Breast epithelium (tissue), 4 donors: ENCODE measurements around the gene HDAC9. TPM values are rescaled to one million over a fixed set of nuclear protein-coding genes. Genes with fewer than 3 reads are reported as not detected.
"Not testable (repeated sequence)": the region's sequence is repeated elsewhere in the genome, so short reads cannot be mapped to it uniquely, and the experiment has no call there.

Source experiments
- DNase-seq, 2 donors: peaks; one replicate each; pipeline ENCODE4 v3.0.0-alpha.2; 2019; ENCODE audit warnings: low spot score in 2 of 2
- H3K27ac ChIP-seq, 2 donors: fragments of 200-600 bp; sonication (generic) in 1 of 2; one replicate each; pipeline ENCODE4 v1.5.1; 2016 to 2019; ENCODE audit warnings: mild to moderate bottlenecking in 1 of 2
- H3K27me3 ChIP-seq, 2 donors: fragments of 200-600 bp; sonication (generic) in 1 of 2; one replicate each; pipeline versions ENCODE4 v1.5.1 to v1.6.0; 2017 to 2019; ENCODE audit warnings: control low read depth in 1 of 2, mild to moderate bottlenecking in 1 of 2
- H3K36me3 ChIP-seq: fragments of 200-600 bp; one replicate; pipeline ENCODE4 v1.5.1; 2019
- H3K4me1 ChIP-seq, 2 donors: fragments of 200-600 bp; sonication (generic); one replicate each; pipeline ENCODE4 v1.5.1; 2016 to 2019; ENCODE audit warnings: control low read depth in 1 of 2
- H3K4me3 ChIP-seq, 3 donors: fragments of 200-600 bp; sonication (generic); 1 replicate in 2 of 3; 2 replicates in 1 of 3; pipeline ENCODE4 v1.5.1; 2016 to 2019; ENCODE audit warnings: mild to moderate bottlenecking in 3 of 3, moderate library complexity in 2 of 3
- H3K9me3 ChIP-seq, 2 donors: fragments of 200-600 bp; sonication (generic) in 1 of 2; one replicate each; pipeline ENCODE4 v1.5.1; 2016 to 2019; ENCODE audit warnings: control low read depth in 1 of 2
- POLR2A ChIP-seq: fragments of 450-650 bp; IDR thresholded peaks from one replicate; pipeline ENCODE4 v1.6.1; 2016; ENCODE audit warnings: antibody characterized with exemption, mild to moderate bottlenecking, moderate library complexity
- POLR2AphosphoS5 ChIP-seq, 3 donors: sonication (generic); formaldehyde crosslinking; IDR thresholded peaks; one replicate each; pipeline ENCODE4 v1.6.1; 2017; ENCODE audit warnings: antibody characterized with exemption in 3 of 3
- intact Hi-C: fragments of 100-400 bp; cut with DNase I; formaldehyde crosslinking; loops from one replicate; pipeline ENCODE4 v1.15.1; 2023; ENCODE audit warnings: low total_unique reads
- total RNA-seq, 3 donors: library from RNA; depleted of rRNA; stranded (reverse); fragments of >200 nt; gene quantifications; one replicate each; pipeline ENCODE4 v1.1.0, GENCODE V29; 2016
- TF ChIP-seq, protein P1 (sequence below), 3 donors: fragments of 450-650 bp; IDR thresholded peaks; one replicate each; pipeline ENCODE4 v1.5.1; 2016 to 2017; ENCODE audit warnings: antibody characterized with exemption in 3 of 3, mild to moderate bottlenecking in 3 of 3, moderate library complexity in 3 of 3

HDAC9 gene
- total RNA-seq, 3 donors from 2014 or later = 7.2 to 27.5 (median 7.3) TPM

- DNase-seq = no peak
- H3K4me1 ChIP-seq = no peaks in the 10 kb centered on the region
- H3K9me3 ChIP-seq = no peaks in the 10 kb centered on the region
- H3K4me3 ChIP-seq = no peak overlapping the region
- intact Hi-C loops = no loop called here
- TF ChIP-seq POLR2A (no peak), POLR2AphosphoS5 (IDR thresholded peaks at IDR 0.05) (no peak)
- TF ChIP-seq, protein P1, sequence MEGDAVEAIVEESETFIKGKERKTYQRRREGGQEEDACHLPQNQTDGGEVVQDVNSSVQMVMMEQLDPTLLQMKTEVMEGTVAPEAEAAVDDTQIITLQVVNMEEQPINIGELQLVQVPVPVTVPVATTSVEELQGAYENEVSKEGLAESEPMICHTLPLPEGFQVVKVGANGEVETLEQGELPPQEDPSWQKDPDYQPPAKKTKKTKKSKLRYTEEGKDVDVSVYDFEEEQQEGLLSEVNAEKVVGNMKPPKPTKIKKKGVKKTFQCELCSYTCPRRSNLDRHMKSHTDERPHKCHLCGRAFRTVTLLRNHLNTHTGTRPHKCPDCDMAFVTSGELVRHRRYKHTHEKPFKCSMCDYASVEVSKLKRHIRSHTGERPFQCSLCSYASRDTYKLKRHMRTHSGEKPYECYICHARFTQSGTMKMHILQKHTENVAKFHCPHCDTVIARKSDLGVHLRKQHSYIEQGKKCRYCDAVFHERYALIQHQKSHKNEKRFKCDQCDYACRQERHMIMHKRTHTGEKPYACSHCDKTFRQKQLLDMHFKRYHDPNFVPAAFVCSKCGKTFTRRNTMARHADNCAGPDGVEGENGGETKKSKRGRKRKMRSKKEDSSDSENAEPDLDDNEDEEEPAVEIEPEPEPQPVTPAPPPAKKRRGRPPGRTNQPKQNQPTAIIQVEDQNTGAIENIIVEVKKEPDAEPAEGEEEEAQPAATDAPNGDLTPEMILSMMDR (IDR thresholded peaks at IDR 0.05) = no peak
- no peaks in the 10 kb centered on the region for H3K36me3 ChIP-seq
- H3K27ac ChIP-seq = no peak overlapping the region
- H3K27me3 ChIP-seq = no peaks in the 10 kb centered on the region
These were observed 463.1 kb downstream of the HDAC9 start for GRCh38 chr7:18958627-18959026.

DNA sequence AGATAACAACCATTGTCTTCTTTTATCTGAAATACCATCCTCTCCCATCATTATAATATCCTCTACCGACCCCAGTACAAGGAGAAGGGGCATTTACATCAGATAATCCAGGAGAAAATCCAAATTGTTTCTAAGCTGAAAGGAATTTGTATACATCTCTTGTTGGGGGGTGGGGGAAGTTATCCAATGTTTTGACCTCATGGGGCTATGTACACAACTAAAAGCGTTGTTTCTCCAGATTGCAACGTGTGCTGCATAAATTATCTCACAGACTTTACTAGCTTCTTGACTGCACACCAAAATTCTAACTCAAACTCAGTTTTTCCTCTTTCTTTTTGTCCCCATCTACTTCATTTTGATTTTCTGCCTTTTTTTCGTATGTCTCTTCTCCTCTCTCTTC lies 465.2 kb downstream of the HDAC9 start:
- no peak overlapping the region for H3K27ac ChIP-seq
- H3K36me3 ChIP-seq = no peaks in the 10 kb centered on the region
- no peak overlapping the region for H3K4me3 ChIP-seq
- TF ChIP-seq POLR2AphosphoS5 (IDR thresholded peaks at IDR 0.05) (no peak), POLR2A (no peak)
- TF ChIP-seq, protein P1 (IDR thresholded peaks at IDR 0.05) = no peak
- H3K4me1 ChIP-seq = no peaks in the 10 kb centered on the region
- no peaks in the 10 kb centered on the region for H3K9me3 ChIP-seq
- H3K27me3 ChIP-seq = no peaks in the 10 kb centered on the region
- intact Hi-C loops = no loop called here
- no peak for DNase-seq

DNA sequence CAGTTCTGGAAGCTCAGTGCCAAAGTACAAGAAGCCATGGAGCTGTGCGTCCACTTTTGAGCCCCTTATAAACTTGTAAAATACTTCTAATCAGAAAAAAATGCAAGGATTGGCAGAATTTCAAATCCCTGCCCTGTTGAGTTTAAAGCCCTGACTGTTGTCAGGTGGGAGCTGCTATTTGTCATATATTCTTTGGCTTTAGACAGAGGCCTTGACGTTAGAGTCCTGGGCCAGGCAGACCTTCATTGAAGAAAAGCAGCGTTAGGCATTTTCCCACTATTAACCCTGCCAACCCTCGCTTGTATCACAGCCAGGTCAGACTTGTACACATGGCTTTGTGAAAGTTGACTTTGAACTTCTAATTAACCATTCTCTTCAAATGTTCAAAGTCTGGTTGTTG lies 466.5 kb downstream of the HDAC9 start:
- TF ChIP-seq POLR2AphosphoS5 (IDR thresholded peaks at IDR 0.05) (no peak), POLR2A (no peak)
- TF ChIP-seq, protein P1 (IDR thresholded peaks at IDR 0.05) = no peak
- intact Hi-C loops = no loop called here
- H3K27ac ChIP-seq = no peak overlapping the region
- no peaks in the 10 kb centered on the region for H3K9me3 ChIP-seq
- DNase-seq = no peak
- no peak overlapping the region for H3K4me3 ChIP-seq
- no peaks in the 10 kb centered on the region for H3K4me1 ChIP-seq
- H3K36me3 ChIP-seq = no peaks in the 10 kb centered on the region
- no peaks in the 10 kb centered on the region for H3K27me3 ChIP-seq

DNA sequence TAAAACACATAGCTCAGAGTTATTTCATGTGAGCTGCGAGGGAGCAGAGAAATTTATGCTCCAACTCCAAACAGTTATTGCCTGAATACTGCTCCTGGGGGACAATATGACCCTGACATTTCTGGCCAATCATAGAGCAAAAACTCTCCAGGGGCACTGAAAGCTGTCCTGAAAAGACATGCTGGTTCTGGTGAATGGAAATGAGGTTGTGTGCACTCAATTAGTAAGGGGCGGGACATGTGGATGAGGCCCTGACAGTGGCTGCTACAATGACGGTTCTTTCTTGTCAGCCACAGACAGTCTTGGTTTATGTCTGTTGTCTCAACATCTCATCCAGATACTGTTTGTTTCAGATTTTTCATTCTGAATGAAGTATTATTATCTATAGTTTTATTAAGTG lies 470.1 kb downstream of the HDAC9 start:
- Histone ChIP-seq H3K4me3 (no peak overlapping the region), H3K36me3 (no peaks in the 10 kb centered on the region), H3K27ac (no peak overlapping the region), H3K27me3 (no peaks in the 10 kb centered on the region), H3K9me3 (no peaks in the 10 kb centered on the region), H3K4me1 (no peaks in the 10 kb centered on the region)
- DNase-seq = no peak
- TF ChIP-seq, protein P1 (IDR thresholded peaks at IDR 0.05) = no peak
- TF ChIP-seq POLR2AphosphoS5 (IDR thresholded peaks at IDR 0.05) = no peak
- no peak for TF ChIP-seq POLR2A
- intact Hi-C loops = no loop called here

- intact Hi-C loops, H3K4me1 ChIP-seq: not testable (repeated sequence)
These were observed 472.2 kb downstream of the HDAC9 start for GRCh38 chr7:18967755-18968154.

GRCh38 chr7:18971839-18972238 lies 476.3 kb downstream of the HDAC9 start:
- DNase-seq = no peak
- TF ChIP-seq, protein P1 (IDR thresholded peaks at IDR 0.05) = no peak
- TF ChIP-seq POLR2A (no peak), POLR2AphosphoS5 (IDR thresholded peaks at IDR 0.05) (no peak)
- Histone ChIP-seq H3K4me1 (no peaks in the 10 kb centered on the region), H3K27ac (no peak overlapping the region), H3K36me3 (no peaks in the 10 kb centered on the region), H3K27me3 (no peaks in the 10 kb centered on the region), H3K9me3 (no peaks in the 10 kb centered on the region), H3K4me3 (no peak overlapping the region)
- intact Hi-C loops = no loop called here

More at GRCh38 chr7:18967755-18968154, 472.2 kb downstream of the HDAC9 start:
- not testable (repeated sequence) for H3K9me3 ChIP-seq, H3K27me3 ChIP-seq, DNase-seq, H3K4me3 ChIP-seq, H3K36me3 ChIP-seq, H3K27ac ChIP-seq
